ENCODE data around the gene GFRA4.

GFRA4 gene

GRCh38 chr20:3679749-3680700 is 16.8 kb upstream of the GFRA4 start:
- Histone ChIP-seq H3K36me3 (ENCODE audit: insufficient read depth, low read length) (peaks cover 12% of the 10 kb centered on the region), H3K27ac (ENCODE audit: low read depth, low read length) (peak overlapping the region; percentile 79), H3K4me1 (ENCODE audit: insufficient read depth, low read length) (peaks cover 47% of the 10 kb centered on the region), H3K27me3 (ENCODE audit: control insufficient read depth in 1 of 2, insufficient read depth in 2 of 2, low read length in 2 of 2) (no peaks in the 10 kb centered on the region), H3K9ac (ENCODE audit: low read length) (peak overlapping the region; percentile 41), H3K4me3 (ENCODE audit: low read depth in 1 of 2, low read length in 2 of 2) (peak overlapping the region; percentile 28 to 67), H3K9me3 (ENCODE audit: low read length) (no peaks in the 10 kb centered on the region)

- H3K27ac ChIP-seq (ENCODE audit: low read depth, low read length): peak overlapping the region; percentile 79
- peak overlapping the region; percentile 41 for H3K9ac ChIP-seq (ENCODE audit: low read length)
- peaks cover 47% of the 10 kb centered on the region for H3K4me1 ChIP-seq (ENCODE audit: insufficient read depth, low read length)
- peaks cover 0 to 5% of the 10 kb centered on the region in 2 donors for H3K27me3 ChIP-seq (ENCODE audit: control insufficient read depth in 1 of 2, insufficient read depth in 2 of 2, low read length in 2 of 2)
- peaks cover 20% of the 10 kb centered on the region for H3K36me3 ChIP-seq (ENCODE audit: insufficient read depth, low read length)
- H3K9me3 ChIP-seq (ENCODE audit: low read length): no peaks in the 10 kb centered on the region
- peak overlapping the region in 1 of 2 donors; percentile 67 for H3K4me3 ChIP-seq (ENCODE audit: low read depth in 1 of 2, low read length in 2 of 2)
These were observed 15.9 kb upstream of the GFRA4 start for GRCh38 chr20:3678856-3679720.

GRCh38 chr20:3678198-3678597 is 15.0 kb upstream of the GFRA4 start:
- Histone ChIP-seq H3K36me3 (ENCODE audit: insufficient read depth, low read length) (peaks cover 20% of the 10 kb centered on the region), H3K4me3 (ENCODE audit: low read depth in 1 of 2, low read length in 2 of 2) (no peak overlapping the region), H3K4me1 (ENCODE audit: insufficient read depth, low read length) (peaks cover 47% of the 10 kb centered on the region), H3K27ac (ENCODE audit: low read depth, low read length) (peak overlapping the region; percentile 79), H3K9me3 (ENCODE audit: low read length) (no peaks in the 10 kb centered on the region), H3K27me3 (ENCODE audit: control insufficient read depth in 1 of 2, insufficient read depth in 2 of 2, low read length in 2 of 2) (peaks cover 0 to 5% of the 10 kb centered on the region in 2 donors), H3K9ac (ENCODE audit: low read length) (peak overlapping the region; percentile 37)

- Histone ChIP-seq H3K36me3 (ENCODE audit: insufficient read depth, low read length) (peaks cover 23% of the 10 kb centered on the region), H3K27me3 (ENCODE audit: control insufficient read depth in 1 of 2, insufficient read depth in 2 of 2, low read length in 2 of 2) (peaks cover 0 to 5% of the 10 kb centered on the region in 2 donors), H3K9me3 (ENCODE audit: low read length) (no peaks in the 10 kb centered on the region), H3K4me3 (ENCODE audit: low read depth in 1 of 2, low read length in 2 of 2) (no peak overlapping the region), H3K9ac (ENCODE audit: low read length) (peak overlapping the region; percentile 37), H3K27ac (ENCODE audit: low read depth, low read length) (peak overlapping the region; percentile 79), H3K4me1 (ENCODE audit: insufficient read depth, low read length) (peaks cover 47% of the 10 kb centered on the region)
These were observed 14.5 kb upstream of the GFRA4 start for GRCh38 chr20:3677733-3678132.

- Histone ChIP-seq H3K36me3 (ENCODE audit: insufficient read depth, low read length) (peaks cover 30% of the 10 kb centered on the region), H3K4me1 (ENCODE audit: insufficient read depth, low read length) (peaks cover 40% of the 10 kb centered on the region), H3K9ac (ENCODE audit: low read length) (no peak overlapping the region), H3K9me3 (ENCODE audit: low read length) (no peaks in the 10 kb centered on the region), H3K27ac (ENCODE audit: low read depth, low read length) (no peak overlapping the region), H3K27me3 (ENCODE audit: control insufficient read depth in 1 of 2, insufficient read depth in 2 of 2, low read length in 2 of 2) (peaks cover 0 to 5% of the 10 kb centered on the region in 2 donors), H3K4me3 (ENCODE audit: low read depth in 1 of 2, low read length in 2 of 2) (no peak overlapping the region)
These were observed 12.0 kb upstream of the GFRA4 start for GRCh38 chr20:3674995-3675900.

- H3K27ac ChIP-seq (ENCODE audit: low read depth, low read length): no peak overlapping the region
- no peak overlapping the region for H3K4me3 ChIP-seq (ENCODE audit: low read depth in 1 of 2, low read length in 2 of 2)
- peaks cover 30% of the 10 kb centered on the region for H3K36me3 ChIP-seq (ENCODE audit: insufficient read depth, low read length)
- no peaks in the 10 kb centered on the region for H3K9me3 ChIP-seq (ENCODE audit: low read length)
- no peak overlapping the region for H3K9ac ChIP-seq (ENCODE audit: low read length)
- peaks cover 40% of the 10 kb centered on the region for H3K4me1 ChIP-seq (ENCODE audit: insufficient read depth, low read length)
- H3K27me3 ChIP-seq (ENCODE audit: control insufficient read depth in 1 of 2, insufficient read depth in 2 of 2, low read length in 2 of 2): peaks cover 0 to 5% of the 10 kb centered on the region in 2 donors
These were observed 11.2 kb upstream of the GFRA4 start for GRCh38 chr20:3674447-3674846.

- peaks cover 0 to 5% of the 10 kb centered on the region in 2 donors for H3K27me3 ChIP-seq (ENCODE audit: control insufficient read depth in 1 of 2, insufficient read depth in 2 of 2, low read length in 2 of 2)
- H3K4me3 ChIP-seq (ENCODE audit: low read depth in 1 of 2, low read length in 2 of 2): no peak overlapping the region
- no peaks in the 10 kb centered on the region for H3K9me3 ChIP-seq (ENCODE audit: low read length)
- H3K36me3 ChIP-seq (ENCODE audit: insufficient read depth, low read length): peaks cover 36% of the 10 kb centered on the region
- H3K4me1 ChIP-seq (ENCODE audit: insufficient read depth, low read length): peaks cover 38% of the 10 kb centered on the region
- H3K9ac ChIP-seq (ENCODE audit: low read length): no peak overlapping the region
- H3K27ac ChIP-seq (ENCODE audit: low read depth, low read length): no peak overlapping the region
These were observed 10.2 kb upstream of the GFRA4 start for GRCh38 chr20:3673221-3674070.

- no peak overlapping the region for H3K27ac ChIP-seq (ENCODE audit: low read depth, low read length)
- H3K36me3 ChIP-seq (ENCODE audit: insufficient read depth, low read length): peaks cover 40% of the 10 kb centered on the region
- peaks cover 0 to 5% of the 10 kb centered on the region in 2 donors for H3K27me3 ChIP-seq (ENCODE audit: control insufficient read depth in 1 of 2, insufficient read depth in 2 of 2, low read length in 2 of 2)
These were observed 9.5 kb upstream of the GFRA4 start for GRCh38 chr20:3672547-3673171.

GRCh38 chr20:3671986-3672546 is 8.9 kb upstream of the GFRA4 start:
- Histone ChIP-seq H3K27me3 (ENCODE audit: control insufficient read depth in 1 of 2, insufficient read depth in 2 of 2, low read length in 2 of 2) (peaks cover 0 to 5% of the 10 kb centered on the region in 2 donors), H3K4me3 (ENCODE audit: low read depth in 1 of 2, low read length in 2 of 2) (no peak overlapping the region), H3K36me3 (ENCODE audit: insufficient read depth, low read length) (peaks cover 40% of the 10 kb centered on the region), H3K4me1 (ENCODE audit: insufficient read depth, low read length) (peaks cover 24% of the 10 kb centered on the region), H3K27ac (ENCODE audit: low read depth, low read length) (no peak overlapping the region), H3K9me3 (ENCODE audit: low read length) (no peaks in the 10 kb centered on the region), H3K9ac (ENCODE audit: low read length) (no peak overlapping the region)

More at GRCh38 chr20:3672547-3673171, 9.5 kb upstream of the GFRA4 start:
- H3K9me3 ChIP-seq (ENCODE audit: low read length): no peaks in the 10 kb centered on the region
- peaks cover 30% of the 10 kb centered on the region for H3K4me1 ChIP-seq (ENCODE audit: insufficient read depth, low read length)
- no peak overlapping the region for H3K9ac ChIP-seq (ENCODE audit: low read length)
- H3K4me3 ChIP-seq (ENCODE audit: low read depth in 1 of 2, low read length in 2 of 2): no peak overlapping the region

Measured in muscle layer of colon (tissue), 2 donors.